ENCODE results near the gene TRAF3IP1. TPM values are rescaled to one million over a fixed set of nuclear protein-coding genes. Genes with fewer than 3 reads are reported as not detected.

TRAF3IP1 gene
- total and polyA plus RNA-seq, 3 donors from 2014 or later = 22.1 to 40.9 (median 38.0) TPM

- 97 to 98% methylated on average over 13 of the region's 13 CpGs for WGBS, 2 donors
- TF ChIP-seq POLR2A (IDR thresholded peaks at IDR 0.05) (no peak), CTCF (IDR thresholded peaks at IDR 0.05) (no peak)
- Histone ChIP-seq H3K27ac (no peak overlapping the region), H3K27me3 (no peaks in the 10 kb centered on the region), H3K9me3 (no peaks in the 10 kb centered on the region), H3K36me3 (ENCODE audit: low read depth, missing control alignments) (no peaks in the 10 kb centered on the region), H3K4me3 (no peak overlapping the region), H3K4me1 (peaks cover 23% of the 10 kb centered on the region)
- intact Hi-C loops (cut with DNase I; ENCODE audit: low total_unique reads) = no loop called here
- no peak for DNase-seq
Observed at GRCh38 chr2:238444242-238444641, 123.9 kb downstream of the TRAF3IP1 start.

- Histone ChIP-seq H3K27me3 (no peaks in the 10 kb centered on the region), H3K27ac (no peak overlapping the region), H3K4me1 (peaks cover 12% of the 10 kb centered on the region), H3K9me3 (no peaks in the 10 kb centered on the region), H3K4me3 (no peak overlapping the region), H3K36me3 (ENCODE audit: low read depth, missing control alignments) (no peaks in the 10 kb centered on the region)
- WGBS, 2 donors = 68 to 77% methylated on average over 11 to 17 of the region's 17 CpGs
- TF ChIP-seq CTCF (IDR thresholded peaks at IDR 0.05) = no peak
- no peak for TF ChIP-seq POLR2A (IDR thresholded peaks at IDR 0.05)
- DNase-seq = no peak
- intact Hi-C loops (cut with DNase I; ENCODE audit: low total_unique reads) = no loop called here
Observed at GRCh38 chr2:238445409-238446190, 125.3 kb downstream of the TRAF3IP1 start.

- no peaks in the 10 kb centered on the region for H3K36me3 ChIP-seq (ENCODE audit: low read depth, missing control alignments)
Observed at GRCh38 chr2:238446371-238446770, 126.1 kb downstream of the TRAF3IP1 start.

GRCh38 chr2:238448031-238448955 is 128.0 kb downstream of the TRAF3IP1 start:
- no peak for TF ChIP-seq POLR2A (IDR thresholded peaks at IDR 0.05)
- no peak for TF ChIP-seq CTCF (IDR thresholded peaks at IDR 0.05)
- no peak for DNase-seq
- H3K27me3 ChIP-seq = no peaks in the 10 kb centered on the region
- no peak overlapping the region for H3K27ac ChIP-seq
- H3K4me3 ChIP-seq = no peak overlapping the region
- no peaks in the 10 kb centered on the region for H3K9me3 ChIP-seq
- intact Hi-C loops (cut with DNase I; ENCODE audit: low total_unique reads) = no loop called here
- 77 to 84% methylated on average over 16 to 19 of the region's 19 CpGs for WGBS, 2 donors
- no peaks in the 10 kb centered on the region for H3K4me1 ChIP-seq
- H3K36me3 ChIP-seq (ENCODE audit: low read depth, missing control alignments) = no peaks in the 10 kb centered on the region

More at GRCh38 chr2:238446371-238446770, 126.1 kb downstream of the TRAF3IP1 start:
- DNase-seq = no peak
- no peak overlapping the region for H3K4me3 ChIP-seq
- no peaks in the 10 kb centered on the region for H3K27me3 ChIP-seq
- H3K4me1 ChIP-seq = peaks cover 8% of the 10 kb centered on the region
- whole genome bisulfite sequencing, 2 donors = 99 to 100% methylated on average over 4 to 8 of the region's 8 CpGs
- TF ChIP-seq CTCF (IDR thresholded peaks at IDR 0.05) (no peak), POLR2A (IDR thresholded peaks at IDR 0.05) (no peak)
- no peak overlapping the region for H3K27ac ChIP-seq
- H3K9me3 ChIP-seq = no peaks in the 10 kb centered on the region
- intact Hi-C loops (cut with DNase I; ENCODE audit: low total_unique reads) = no loop called here

Data from testis (tissue), 3 donors.